Stimulated activated CD4-positive, alpha-beta T cell treated with anti-CD3 and anti-CD28 coated beads, Interleukin-12 subunit alpha, Interleukin-12 subunit beta, amount 100 ng/mL, for 24 hours (primary cell): ENCODE measurements around the gene ADAMTS13.
"Not testable (repeated sequence)": the region's sequence is repeated elsewhere in the genome, so short reads cannot be mapped to it uniquely, and the experiment has no call there.

ENCODE experiments used
- DNase-seq, 2 experiments: peaks; one replicate each; pipeline ENCODE4 v3.0.0-alpha.2; 2020; ENCODE audit warnings: low read depth in 2 of 2

The ADAMTS13 gene

DNA sequence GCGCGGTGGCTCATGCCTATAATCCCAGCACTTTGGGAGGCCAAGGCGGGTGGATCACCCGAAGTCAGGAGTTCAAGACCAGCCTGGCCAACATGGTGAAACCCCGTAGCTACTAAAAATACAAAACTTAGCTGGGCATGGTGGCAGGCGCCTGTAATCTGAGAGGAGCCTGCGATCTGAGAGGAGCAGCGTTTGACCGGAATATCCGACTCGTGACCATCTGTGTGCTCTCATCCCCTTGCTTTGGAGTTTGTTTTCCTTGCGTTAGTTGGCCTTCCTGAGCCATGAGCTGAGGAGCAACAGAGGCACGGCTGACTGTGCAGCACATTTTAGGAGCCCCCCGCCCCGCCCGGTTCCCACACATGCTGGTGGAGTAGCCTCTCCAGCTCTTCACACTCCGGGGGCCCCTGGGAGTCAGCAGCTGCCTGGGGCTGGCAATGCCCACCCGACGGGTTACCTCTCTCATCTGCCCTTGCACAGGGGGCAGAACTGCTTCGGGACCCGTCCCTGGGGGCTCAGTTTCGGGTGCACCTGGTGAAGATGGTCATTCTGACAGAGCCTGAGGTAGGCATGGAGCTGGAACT, 3.0 kb downstream of the ADAMTS13 start:
- no peak for DNase-seq

DNA sequence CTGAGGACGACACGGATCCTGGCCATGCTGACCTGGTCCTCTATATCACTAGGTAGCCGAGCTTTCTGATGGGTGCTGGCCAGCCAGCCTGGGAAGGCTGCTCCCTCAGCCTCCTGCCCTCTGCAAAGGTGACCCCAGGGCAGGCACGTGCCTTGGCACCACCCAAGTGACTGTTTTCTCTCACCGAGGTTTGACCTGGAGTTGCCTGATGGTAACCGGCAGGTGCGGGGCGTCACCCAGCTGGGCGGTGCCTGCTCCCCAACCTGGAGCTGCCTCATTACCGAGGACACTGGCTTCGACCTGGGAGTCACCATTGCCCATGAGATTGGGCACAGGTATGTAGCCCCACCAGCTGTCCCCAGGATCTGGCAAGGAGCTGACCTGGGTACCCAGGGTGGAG, 3.8 kb downstream of the ADAMTS13 start:
- DNase-seq, result no peak

DNA sequence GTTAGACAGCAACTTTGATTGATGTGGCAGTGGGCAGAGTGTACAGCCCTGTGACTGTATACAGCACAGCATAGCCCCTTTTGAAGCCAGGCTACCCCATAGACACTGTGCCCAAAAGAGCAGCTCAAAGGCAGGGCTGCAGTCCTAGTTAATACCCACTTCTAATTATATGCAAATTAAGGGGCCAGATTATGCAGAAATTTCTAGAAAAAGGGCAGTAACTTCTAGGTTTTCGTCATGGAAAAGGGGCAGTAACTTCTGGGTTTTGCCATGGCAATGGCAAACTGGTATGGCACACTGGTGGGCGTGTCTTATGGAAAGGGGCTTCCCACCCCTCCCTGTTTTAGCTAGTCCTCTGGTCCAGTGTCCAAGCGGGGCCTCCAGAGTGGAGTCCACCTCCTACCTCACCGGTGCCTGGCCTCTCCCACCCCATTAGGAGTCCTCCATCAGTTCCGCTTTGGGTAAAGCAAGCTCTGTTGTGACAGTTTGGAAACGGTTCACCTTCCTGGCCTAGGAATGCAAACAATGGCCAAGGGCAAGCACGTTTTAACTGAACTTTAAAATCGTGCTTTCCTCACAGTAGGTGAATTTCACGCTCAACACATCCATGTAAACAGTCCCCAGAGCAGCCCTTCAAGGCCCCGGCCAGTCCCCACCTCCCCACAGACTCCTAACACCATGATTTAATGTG, 5.6 kb downstream of the ADAMTS13 start:
- DNase-seq, result no peak

DNA sequence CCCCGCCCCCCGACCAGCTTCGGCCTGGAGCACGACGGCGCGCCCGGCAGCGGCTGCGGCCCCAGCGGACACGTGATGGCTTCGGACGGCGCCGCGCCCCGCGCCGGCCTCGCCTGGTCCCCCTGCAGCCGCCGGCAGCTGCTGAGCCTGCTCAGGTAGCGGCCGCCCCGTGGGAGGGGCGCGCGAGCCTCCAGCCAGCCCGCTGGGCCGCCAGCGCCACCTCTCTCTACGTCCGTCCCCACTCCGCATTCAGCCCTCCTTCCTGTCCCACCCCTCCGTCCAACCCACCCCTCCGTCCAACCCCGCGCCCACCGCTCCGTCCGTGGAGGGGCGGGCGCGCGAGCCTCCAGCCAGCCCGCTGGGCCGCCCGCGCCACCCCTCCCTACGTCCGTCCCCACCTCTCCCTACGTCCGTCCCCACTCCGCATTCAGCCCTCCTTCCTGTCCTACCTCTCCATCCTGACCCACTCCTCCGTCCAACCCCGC, 6.5 kb downstream of the ADAMTS13 start:
- DNase-seq, result no peak

DNA sequence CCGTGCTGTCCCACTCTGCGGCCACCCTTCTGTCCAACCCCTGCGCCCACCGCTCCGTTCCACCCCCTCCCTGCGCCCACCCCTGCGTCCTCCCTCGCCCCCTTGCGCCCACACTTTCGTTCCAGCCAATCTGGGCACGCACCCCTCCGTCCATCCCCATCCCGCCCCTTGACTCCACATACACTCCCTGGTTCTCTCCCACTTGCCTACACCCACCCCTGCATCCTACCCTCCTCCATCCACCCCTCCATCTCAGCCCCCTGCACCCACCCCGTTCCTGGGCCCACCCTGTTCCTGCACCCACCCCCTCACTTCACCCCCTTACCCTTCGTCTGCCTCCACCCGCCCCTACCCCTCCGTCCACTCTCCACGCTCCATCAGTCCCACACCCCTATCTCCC, 7.0 kb downstream of the ADAMTS13 start:
- DNase-seq, result no peak

DNA sequence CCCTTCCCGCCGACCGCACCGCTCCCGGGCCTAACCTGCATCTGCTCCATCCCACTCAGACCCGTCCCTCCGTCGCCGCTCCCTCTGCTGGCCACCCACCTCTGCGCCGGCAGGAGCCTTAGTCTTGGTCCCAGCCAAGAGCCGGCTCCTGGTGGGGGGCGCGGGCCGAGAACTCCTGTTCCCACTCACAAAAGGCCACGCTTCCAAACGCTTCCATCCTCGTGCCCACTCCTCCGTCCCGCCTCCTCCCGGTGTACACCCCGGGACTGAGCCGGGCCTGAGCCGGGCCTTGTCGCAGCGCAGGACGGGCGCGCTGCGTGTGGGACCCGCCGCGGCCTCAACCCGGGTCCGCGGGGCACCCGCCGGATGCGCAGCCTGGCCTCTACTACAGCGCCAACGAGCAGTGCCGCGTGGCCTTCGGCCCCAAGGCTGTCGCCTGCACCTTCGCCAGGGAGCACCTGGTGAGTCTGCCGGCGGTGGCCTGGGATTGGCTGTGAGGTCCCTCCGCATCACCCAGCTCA, 7.5 kb downstream of the ADAMTS13 start:
- no peak for DNase-seq

DNA sequence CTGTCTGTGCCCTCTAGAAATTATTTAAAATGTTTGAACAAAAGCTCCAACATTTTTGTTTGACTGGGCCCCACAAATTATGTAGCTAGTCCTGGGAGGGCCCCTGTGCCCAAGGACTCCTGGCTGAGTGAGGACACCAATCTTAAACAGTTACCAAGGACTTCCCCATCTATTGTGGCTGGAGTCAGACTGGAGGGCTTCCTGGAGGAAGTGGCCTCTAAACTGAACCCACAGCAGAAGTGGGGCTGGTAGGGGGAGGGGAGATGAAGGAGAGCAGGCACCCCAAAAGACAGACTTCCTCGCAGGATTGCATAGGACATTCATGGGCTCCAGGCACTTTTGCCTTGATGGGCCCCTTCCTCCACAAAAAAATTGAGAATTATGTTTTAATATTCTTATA, 8.1 kb downstream of the ADAMTS13 start:
- DNase-seq, result no peak

DNA sequence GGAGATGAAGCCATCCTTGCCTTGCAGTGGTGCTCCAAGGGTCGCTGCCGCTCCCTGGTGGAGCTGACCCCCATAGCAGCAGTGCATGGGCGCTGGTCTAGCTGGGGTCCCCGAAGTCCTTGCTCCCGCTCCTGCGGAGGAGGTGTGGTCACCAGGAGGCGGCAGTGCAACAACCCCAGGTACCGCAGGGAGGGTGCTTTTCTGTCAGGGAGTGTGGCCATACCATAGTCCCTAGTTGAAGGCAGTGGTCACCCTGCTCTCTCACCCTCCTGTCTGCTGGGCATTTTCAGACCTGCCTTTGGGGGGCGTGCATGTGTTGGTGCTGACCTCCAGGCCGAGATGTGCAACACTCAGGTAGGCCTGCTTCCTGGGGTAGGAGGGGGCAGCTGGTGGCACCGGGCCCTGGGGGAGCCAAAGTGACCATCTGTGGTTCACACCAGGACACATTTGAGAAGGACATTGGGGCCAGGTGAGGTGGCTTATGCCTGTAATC, 11.2 kb downstream of the ADAMTS13 start:
- no peak for DNase-seq

DNA sequence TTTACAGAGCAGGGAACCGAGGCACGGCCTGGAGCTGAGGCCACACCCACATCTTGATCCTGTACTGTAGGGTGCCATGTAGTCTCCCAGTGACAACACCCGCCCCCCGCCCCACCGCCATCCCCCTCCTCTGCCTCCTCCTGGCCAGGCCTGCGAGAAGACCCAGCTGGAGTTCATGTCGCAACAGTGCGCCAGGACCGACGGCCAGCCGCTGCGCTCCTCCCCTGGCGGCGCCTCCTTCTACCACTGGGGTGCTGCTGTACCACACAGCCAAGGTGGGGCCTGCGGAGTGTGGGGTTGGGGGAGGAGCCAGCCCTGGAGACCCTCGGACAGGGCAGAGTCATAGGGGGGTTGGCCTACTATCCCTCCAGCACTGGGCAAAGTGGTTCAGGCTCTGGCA, 14.5 kb downstream of the ADAMTS13 start:
- DNase-seq, result no peak

DNA sequence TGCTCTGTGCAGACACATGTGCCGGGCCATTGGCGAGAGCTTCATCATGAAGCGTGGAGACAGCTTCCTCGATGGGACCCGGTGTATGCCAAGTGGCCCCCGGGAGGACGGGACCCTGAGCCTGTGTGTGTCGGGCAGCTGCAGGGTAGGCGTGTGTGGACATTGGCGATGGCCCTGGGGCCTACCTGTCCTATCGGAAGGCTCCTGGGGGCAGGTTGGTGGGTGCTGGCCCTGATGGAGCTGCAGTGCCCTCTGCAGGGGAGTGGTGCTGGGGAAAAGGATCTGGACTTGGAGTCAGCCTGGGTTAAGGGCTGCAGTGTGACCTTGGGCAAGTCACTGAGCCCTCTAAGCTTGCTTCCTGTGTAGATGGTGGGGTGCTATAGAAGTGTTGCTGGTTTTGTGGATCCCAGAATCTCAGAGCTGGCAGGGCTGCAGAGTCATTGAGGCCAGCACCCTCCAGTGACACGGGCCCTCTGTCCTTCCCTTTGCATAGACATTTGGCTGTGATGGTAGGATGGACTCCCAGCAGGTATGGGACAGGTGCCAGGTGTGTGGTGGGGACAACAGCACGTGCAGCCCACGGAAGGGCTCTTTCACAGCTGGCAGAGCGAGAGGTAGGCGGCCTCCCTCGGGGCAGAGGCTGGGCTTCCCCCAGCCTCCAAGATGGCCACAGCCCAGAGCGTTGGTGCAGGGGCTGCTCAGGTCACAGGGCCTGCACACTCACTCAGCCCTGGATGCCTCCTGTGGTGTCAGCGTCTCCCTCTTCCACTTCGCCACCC, 15.8 kb downstream of the ADAMTS13 start:
- DNase-seq, result no peak

DNA sequence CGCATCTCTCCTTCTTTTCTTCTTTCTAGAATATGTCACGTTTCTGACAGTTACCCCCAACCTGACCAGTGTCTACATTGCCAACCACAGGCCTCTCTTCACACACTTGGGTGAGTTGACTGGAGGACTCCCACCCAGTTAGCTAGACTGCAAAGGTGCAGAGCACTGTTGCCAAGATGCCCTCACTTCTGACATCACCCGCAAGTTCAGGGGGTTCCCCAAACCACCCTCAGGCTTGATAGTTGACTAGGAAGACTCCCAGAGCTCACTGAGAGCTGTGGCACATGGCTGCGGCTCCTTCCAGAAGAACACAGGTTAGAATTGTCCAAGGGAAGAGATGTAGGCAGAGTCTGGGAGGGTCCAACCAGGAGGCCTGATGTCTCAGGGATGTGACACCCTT, 17.2 kb downstream of the ADAMTS13 start:
- DNase-seq, result no peak

DNA sequence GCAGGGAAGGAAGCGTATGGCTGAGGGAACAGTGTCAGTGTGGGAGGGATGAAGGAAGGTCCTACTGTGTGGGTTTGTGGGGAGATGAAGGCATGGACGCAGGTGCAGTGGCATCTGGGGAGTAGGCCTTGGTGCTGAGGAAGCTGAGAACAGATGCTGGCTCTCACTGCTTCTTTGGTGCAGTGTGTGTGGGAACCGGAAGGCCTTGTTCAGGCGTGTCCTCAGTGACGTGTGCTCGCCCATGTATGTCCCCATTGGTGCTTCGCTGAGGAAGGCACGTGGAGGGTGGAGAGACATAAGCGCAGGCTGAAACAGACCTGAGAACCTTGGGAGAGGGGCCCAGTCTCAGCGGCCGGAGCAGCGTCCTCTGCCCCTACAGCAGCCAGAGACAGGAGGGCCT, 18.7 kb downstream of the ADAMTS13 start:
- DNase-seq, result no peak

DNA sequence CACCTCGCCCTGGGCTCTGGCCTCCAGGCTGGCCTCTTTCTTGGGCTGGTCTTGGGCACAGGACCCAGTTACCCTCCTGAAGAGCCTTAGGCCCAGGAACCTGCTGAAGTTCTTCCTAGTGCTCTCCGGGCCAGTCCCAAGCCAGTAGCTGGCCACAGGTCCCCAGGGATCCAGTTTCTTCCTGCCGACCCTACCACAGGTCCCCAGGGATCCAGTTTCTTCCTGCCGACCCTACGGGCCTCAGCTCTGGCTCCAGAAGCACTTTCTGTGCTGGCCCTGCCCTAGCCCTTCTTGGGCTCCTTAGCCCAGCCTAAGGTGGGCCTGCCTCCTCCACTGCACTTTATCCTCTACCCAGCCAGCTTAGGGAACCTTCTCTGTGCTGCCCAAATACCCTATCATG, 19.4 kb downstream of the ADAMTS13 start:
- no peak for DNase-seq

DNA sequence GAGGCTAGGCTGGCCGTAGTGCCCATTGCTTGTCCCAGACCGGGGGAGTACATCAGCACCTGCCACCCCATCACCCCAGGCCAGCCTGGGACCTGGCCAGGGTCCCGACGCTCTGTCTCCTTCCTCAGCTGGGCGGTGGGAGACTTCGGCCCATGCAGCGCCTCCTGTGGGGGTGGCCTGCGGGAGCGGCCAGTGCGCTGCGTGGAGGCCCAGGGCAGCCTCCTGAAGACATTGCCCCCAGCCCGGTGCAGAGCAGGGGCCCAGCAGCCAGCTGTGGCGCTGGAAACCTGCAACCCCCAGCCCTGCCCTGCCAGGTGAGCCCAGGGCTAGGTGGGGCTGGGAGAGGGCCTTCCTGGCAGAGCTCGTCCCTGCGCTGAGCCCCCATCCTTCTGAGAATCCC, 21.1 kb downstream of the ADAMTS13 start:
- DNase-seq, result no peak

DNA sequence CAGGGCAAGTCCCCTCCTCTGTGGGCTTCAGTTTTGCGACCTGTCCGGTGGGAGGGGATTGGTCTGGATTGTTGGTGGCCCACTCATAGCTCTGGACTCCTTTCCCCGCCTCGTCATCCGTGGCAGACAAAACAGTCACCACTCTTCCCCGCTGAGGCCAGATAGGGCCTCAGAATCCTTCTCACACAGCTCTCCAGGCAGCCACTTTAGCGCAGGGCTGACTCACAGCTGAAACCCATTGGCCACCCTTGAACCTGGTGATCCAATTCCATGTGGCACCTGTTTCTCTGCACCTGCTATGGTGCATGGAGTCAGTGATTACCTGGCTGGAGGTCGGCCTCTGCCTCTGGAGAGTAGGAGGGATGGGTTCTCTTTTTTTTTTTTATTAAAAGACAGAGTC, 21.8 kb downstream of the ADAMTS13 start:
- DNase-seq, result no peak

DNA sequence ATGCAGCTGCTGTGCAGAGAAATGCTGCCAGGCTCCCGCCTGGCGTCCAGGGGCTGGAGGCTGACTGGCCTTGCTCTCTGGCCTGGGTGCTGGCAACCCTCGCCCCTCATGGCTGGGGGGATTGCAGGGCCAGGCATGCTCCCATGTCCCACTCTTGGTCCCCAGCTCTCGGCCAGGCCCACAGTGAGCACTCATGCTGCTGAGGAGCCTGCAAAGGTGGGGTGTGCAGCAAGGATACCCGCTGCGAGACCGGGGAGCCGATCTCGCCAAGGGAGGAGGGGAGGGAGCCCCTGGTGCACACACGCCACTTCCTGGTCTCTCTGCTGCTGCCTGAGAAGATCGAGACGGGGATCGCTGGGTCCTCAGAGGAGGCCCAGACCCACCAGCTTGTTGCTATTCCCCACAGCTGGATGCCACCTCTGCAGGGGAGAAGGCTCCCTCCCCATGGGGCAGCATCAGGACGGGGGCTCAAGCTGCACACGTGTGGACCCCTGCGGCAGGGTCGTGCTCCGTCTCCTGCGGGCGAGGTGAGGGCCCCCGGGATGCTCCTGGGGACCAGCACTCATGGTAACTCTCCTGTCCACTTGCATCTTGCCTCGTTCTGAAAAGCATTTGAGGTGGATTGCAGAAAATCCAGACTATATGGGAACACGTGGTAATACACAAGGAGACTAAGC, 23.3 kb downstream of the ADAMTS13 start:
- DNase-seq, result no peak

DNA sequence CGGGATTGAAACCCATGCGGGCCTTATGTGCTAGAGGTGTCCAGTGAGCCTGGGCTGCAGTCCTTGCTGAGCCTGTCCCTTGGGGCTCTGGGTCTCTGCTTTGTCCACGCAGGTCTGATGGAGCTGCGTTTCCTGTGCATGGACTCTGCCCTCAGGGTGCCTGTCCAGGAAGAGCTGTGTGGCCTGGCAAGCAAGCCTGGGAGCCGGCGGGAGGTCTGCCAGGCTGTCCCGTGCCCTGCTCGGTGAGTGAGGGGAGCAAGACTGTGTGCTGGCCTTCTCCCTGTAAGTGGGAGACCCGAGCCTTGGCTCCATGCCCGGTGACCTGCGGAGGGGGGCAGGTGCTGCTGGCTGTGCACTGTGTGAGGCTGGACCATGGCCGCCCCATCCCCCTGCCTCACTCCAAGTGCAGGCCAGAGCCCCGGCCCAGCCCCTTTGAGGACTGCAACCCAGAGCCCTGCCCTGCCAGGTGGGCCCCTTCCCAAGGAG, 26.4 kb downstream of the ADAMTS13 start:
- no peak for DNase-seq

DNA sequence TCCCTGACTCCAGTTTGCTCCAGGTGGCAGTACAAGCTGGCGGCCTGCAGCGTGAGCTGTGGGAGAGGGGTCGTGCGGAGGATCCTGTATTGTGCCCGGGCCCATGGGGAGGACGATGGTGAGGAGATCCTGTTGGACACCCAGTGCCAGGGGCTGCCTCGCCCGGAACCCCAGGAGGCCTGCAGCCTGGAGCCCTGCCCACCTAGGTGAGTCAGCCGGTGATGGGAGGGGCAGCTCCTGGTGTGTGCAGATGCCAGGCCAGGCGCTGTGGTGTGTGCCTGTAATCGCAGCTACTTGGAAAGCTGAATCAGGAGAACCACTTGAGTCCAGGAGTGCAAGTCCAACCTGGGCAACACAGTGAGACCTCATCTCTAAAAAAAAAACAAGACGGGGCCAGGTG, 27.6 kb downstream of the ADAMTS13 start:
- DNase-seq, result no peak

DNA sequence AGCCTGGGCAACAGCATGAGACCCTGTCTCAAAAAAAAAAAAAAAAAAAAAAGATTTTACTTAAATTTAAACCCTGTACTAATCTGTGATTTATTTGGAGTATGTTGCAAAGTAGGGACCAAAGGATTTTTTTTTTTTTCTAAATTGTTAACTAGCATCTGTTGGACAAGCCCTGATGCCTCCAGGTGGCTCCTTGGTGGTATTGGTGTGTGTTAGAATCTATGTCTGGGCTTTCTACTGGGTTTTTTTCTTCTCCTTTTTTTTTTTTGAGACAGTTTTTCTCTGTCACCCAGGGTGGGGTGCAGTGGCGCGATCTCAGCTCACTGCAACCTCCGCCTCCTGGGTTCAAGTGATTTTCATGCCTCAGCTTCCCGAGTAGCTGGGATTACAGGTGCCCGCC, 29.7 kb downstream of the ADAMTS13 start:
- not testable (repeated sequence) for DNase-seq

DNA sequence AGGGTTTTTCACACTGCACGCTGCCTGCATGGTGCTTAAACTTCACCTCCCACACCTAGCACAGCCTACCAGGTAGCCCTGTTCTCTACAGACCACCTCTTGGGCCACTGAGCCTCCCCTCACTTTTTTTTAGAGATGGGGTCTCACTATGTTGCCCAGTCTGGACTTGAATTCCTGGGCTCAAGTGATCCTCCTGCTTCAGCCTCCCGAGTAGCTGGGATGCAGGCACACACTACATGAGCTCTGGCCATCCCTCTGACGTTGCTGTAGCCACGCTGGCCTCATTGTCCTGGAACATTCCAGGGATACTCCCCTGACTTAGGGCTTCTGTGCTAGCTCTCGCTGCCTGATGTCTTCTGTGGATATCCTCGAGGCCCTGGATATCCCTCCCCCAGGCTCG, 30.4 kb downstream of the ADAMTS13 start:
- DNase-seq, result no peak

DNA sequence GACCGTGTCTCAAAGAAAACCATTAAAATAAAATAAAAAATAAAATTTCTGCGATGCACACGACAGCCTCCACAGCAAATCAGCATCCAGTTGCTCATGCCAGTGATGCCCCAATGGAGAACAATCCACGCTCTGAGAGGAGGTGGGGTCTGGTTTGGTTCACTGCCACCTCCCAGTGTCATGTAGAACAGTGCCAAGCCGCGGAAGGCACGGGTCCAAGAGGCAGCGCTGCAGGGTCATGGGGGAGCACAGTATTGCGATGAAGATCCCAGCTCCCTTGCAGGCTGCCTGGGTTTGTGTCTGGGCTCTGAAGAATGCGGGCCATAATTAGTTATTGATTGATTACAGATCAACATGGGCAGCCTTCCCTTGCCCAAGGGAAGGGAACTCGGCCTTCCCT, 31.5 kb downstream of the ADAMTS13 start:
- DNase-seq, result no peak

DNA sequence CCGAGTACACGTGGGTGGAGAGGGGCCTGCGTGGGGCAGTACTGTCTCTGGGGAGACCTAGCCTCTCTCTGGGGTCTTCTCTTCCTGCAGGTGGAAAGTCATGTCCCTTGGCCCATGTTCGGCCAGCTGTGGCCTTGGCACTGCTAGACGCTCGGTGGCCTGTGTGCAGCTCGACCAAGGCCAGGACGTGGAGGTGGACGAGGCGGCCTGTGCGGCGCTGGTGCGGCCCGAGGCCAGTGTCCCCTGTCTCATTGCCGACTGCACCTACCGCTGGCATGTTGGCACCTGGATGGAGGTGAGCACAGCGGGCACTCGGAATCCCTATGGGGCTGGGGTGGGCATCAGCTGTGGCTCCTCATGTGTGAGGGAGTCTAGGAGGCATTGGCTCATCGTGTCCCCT, 32.2 kb downstream of the ADAMTS13 start:
- DNase-seq, result no peak
